K562 (cell line): Measurements from ENCODE around the gene NADK. TPM values are rescaled to one million over a fixed set of nuclear protein-coding genes. Genes with fewer than 3 reads are reported as not detected.
"Not testable (repeated sequence)": the region's sequence is repeated elsewhere in the genome, so short reads cannot be mapped to it uniquely, and the experiment has no call there.

Source experiments
- ATAC-seq: fragments of 200-7000 bp; cut with Tn5 transposase; 3 replicates; pipeline ENCODE4 v1.9.1; 2020; ENCODE audit warnings: moderate library complexity
- BruUV-seq: library from RNA; stranded (reverse); fragments of 400-500 nt; replicated peaks from 2 replicates; lab custom pipeline; 2021; lab: Mats Ljungman, UMichigan
- CTCF ChIA-PET: fragments of 300-600 bp; formaldehyde crosslinking; extraction: SDS; loops from one replicate; lab custom pipeline; 2021; ENCODE audit warnings: low intra/inter-chr PET ratio; lab: Yijun Ruan, JAX
- POLR2A ChIA-PET: fragments of 300-600, 350-650 bp; sonication (Branson Sonifier 250); formaldehyde crosslinking; extraction: SDS; loops from one replicate; lab custom pipeline; 2021; ENCODE audit warnings: antibody characterized with exemption, inconsistent platforms; lab: Yijun Ruan, JAX
- DNase-seq, 4 experiments: peaks; one replicate each; pipeline versions ENCODE4 v3.0.0 to v3.0.0-alpha.2; 2011 to 2018; ENCODE audit warnings: low spot score in 3 of 4, mixed read lengths in 3 of 4; ENCODE audit errors: extremely low read depth in 1 of 4
- FAIRE-seq: peaks from 2 replicates; lab custom pipeline; 2011; peaks lifted over from hg19 to GRCh38; lab: Jason Lieb, UNC
- H2AFZ ChIP-seq: 2 replicates; pipeline ENCODE4 v1.6.0; 2011; ENCODE audit warnings: low read depth, low read length, control low read depth, inconsistent platforms
- H3K27ac ChIP-seq: fragments of 200-600 bp; 3 replicates; pipeline ENCODE4 v1.8.0; 2011; ENCODE audit warnings: low read depth, mild to moderate bottlenecking, control low read depth, inconsistent platforms, low read length, moderate library complexity, mixed read lengths; ENCODE audit errors: extremely low read depth
- H3K27me3 ChIP-seq, 2 experiments: fragments of 300-600 bp in 1 of 2; 2 replicates in 1 of 2; 3 replicates in 1 of 2; pipeline versions ENCODE4 v1.6.0 to v1.8.0; 2011; ENCODE audit warnings: inconsistent platforms in 2 of 2, low read length in 2 of 2, mild to moderate bottlenecking in 1 of 2, mixed read lengths in 1 of 2, moderate library complexity in 1 of 2; ENCODE audit not compliant: control insufficient read depth in 2 of 2, insufficient read depth in 2 of 2
- H3K36me3 ChIP-seq: fragments of 300-600 bp; 3 replicates; pipeline ENCODE4 v1.8.0; 2011; ENCODE audit warnings: mild to moderate bottlenecking, low read length, inconsistent platforms; ENCODE audit not compliant: control insufficient read depth, insufficient read depth
- H3K4me1 ChIP-seq, 2 experiments: fragments of 200-600 bp in 1 of 2; replicated peaks in 1 of 2; 2 replicates in 1 of 2; 3 replicates in 1 of 2; pipeline versions ENCODE4 v1.5.1 to v1.8.0; 2011; ENCODE audit warnings: inconsistent platforms in 2 of 2, low read length in 2 of 2, mild to moderate bottlenecking in 1 of 2, mixed read lengths in 1 of 2, moderate library complexity in 1 of 2; ENCODE audit not compliant: control insufficient read depth in 2 of 2, insufficient read depth in 2 of 2
- H3K4me2 ChIP-seq: 2 replicates; pipeline ENCODE4 v1.6.1; 2011; ENCODE audit warnings: low read length, control low read depth, inconsistent platforms, mixed read lengths; ENCODE audit not compliant: insufficient read depth
- H3K4me3 ChIP-seq: fragments of 200-600 bp; sonication (generic), shearing (Covaris generic); 2 replicates; pipeline ENCODE4 v1.5.1; 2016; ENCODE audit warnings: control low read depth, inconsistent platforms
- H3K79me2 ChIP-seq: fragments of 200-600 bp; 3 replicates; pipeline ENCODE4 v1.8.0; 2011; ENCODE audit warnings: low read length, inconsistent platforms; ENCODE audit not compliant: control insufficient read depth, insufficient read depth
- H3K9ac ChIP-seq, 2 experiments: 2 replicates each; pipeline versions ENCODE4 v1.6.0 to v1.6.1; 2011; ENCODE audit warnings: low read depth in 2 of 2, low read length in 2 of 2, control low read depth in 1 of 2, inconsistent platforms in 1 of 2, mild to moderate bottlenecking in 1 of 2, mixed read lengths in 1 of 2; ENCODE audit not compliant: insufficient read depth in 1 of 2
- H3K9me1 ChIP-seq: one replicate; pipeline ENCODE4 v1.6.0; 2011; ENCODE audit warnings: inconsistent platforms, mild to moderate bottlenecking, low read length, moderate library complexity; ENCODE audit not compliant: control insufficient read depth, insufficient read depth
- H3K9me3 ChIP-seq: replicated peaks from 2 replicates; pipeline ENCODE4 v1.5.1; 2011; ENCODE audit warnings: low read depth, low read length, inconsistent platforms; ENCODE audit not compliant: control insufficient read depth, insufficient read depth
- H4K20me1 ChIP-seq: replicated peaks from 2 replicates; pipeline ENCODE4 v1.6.1; 2011; ENCODE audit warnings: low read length, inconsistent platforms, mixed read lengths; ENCODE audit not compliant: control insufficient read depth, insufficient read depth
- ARID1B ChIP-seq: fragments of 450-650 bp; IDR thresholded peaks from 2 replicates; pipeline ENCODE4 v1.6.1; 2016; ENCODE audit warnings: antibody characterized with exemption, mild to moderate bottlenecking, inconsistent platforms
- MAZ ChIP-seq, 2 experiments: fragments of 450-650 bp in 1 of 2; sonication (generic) in 1 of 2; formaldehyde crosslinking; IDR thresholded peaks in 1 of 2; conservative IDR thresholded peaks in 1 of 2; 2 replicates each; pipeline versions ENCODE4 v1.4.0 to v1.5.0; 2020; ENCODE audit warnings: mild to moderate bottlenecking in 1 of 2, missing genetic modification reagents in 1 of 2
- RAD21 ChIP-seq, 2 experiments: fragments of 250-450 bp in 1 of 2; fragments of 450-650 bp in 1 of 2; sonication (Bioruptor Pico) in 1 of 2; formaldehyde crosslinking in 1 of 2; IDR thresholded peaks in 1 of 2; conservative IDR thresholded peaks in 1 of 2; 2 replicates each; pipeline versions ENCODE4 v1.4.0 to v1.8.0; 2020 to 2022; ENCODE audit warnings: mild to moderate bottlenecking in 2 of 2, moderate library complexity in 1 of 2
- RBFOX2 ChIP-seq: fragments of 200-400 bp; formaldehyde crosslinking; IDR thresholded peaks from 2 replicates; pipeline ENCODE4 v1.6.1; 2017; ENCODE audit warnings: low read depth, mild to moderate bottlenecking, low read length, moderate library complexity
- SIN3B ChIP-seq: fragments of 450-650 bp; IDR thresholded peaks from 2 replicates; pipeline ENCODE4 v1.6.1; 2017; ENCODE audit warnings: low read depth, mild to moderate bottlenecking, moderate library complexity
- TCF7L2 ChIP-seq: fragments of 150-350 bp; IDR thresholded peaks from 2 replicates; pipeline ENCODE4 v1.6.1; 2016; ENCODE audit warnings: low read depth, mild to moderate bottlenecking, low read length, moderate library complexity
- TOE1 ChIP-seq, 2 experiments: fragments of 450-650 bp in 1 of 2; sonication (generic) in 1 of 2; formaldehyde crosslinking in 1 of 2; IDR thresholded peaks; 2 replicates each; pipeline versions ENCODE4 v1.7.1 to v1.8.0; 2016 to 2022; ENCODE audit warnings: borderline replicate concordance in 2 of 2, mild to moderate bottlenecking in 2 of 2, antibody characterized with exemption in 1 of 2, inconsistent platforms in 1 of 2, low read depth in 1 of 2, missing genetic modification reagents in 1 of 2, moderate library complexity in 1 of 2
- WGBS: fragments of 100-300 bp; shearing (Covaris generic); methylation state at CpG from one replicate; pipeline ENCODE4 v1.1.6; 2016; ENCODE audit warnings: low coverage, mixed read lengths; ENCODE audit not compliant: insufficient coverage; ENCODE audit errors: missing lambda C conversion rate; 5-methylcytosine and 5-hydroxymethylcytosine counted together
- in situ Hi-C: fragments of 300-500 bp; cut with MboI; formaldehyde crosslinking; loops from 4 replicates; pipeline ENCODE4 v1.15.0; 2018; ENCODE audit warnings: inconsistent platforms, mixed read lengths
- intact Hi-C: fragments of 100-400 bp; cut with micrococcal nuclease; formaldehyde crosslinking; loops from 2 replicates; pipeline ENCODE4 v1.14.2; 2022
- polyA plus RNA-seq, 8 experiments: library from polyadenylated mRNA; depleted of rRNA in 4 of 8; stranded (reverse) in 5 of 8; unstranded in 3 of 8; fragments of >200 nt; fragmentation: Nextera tagmentation in 2 of 8; fragmentation: Illumina TruSeq in 1 of 8; extraction: Ambion mirVana in 2 of 8; extraction: Trizol in 1 of 8; gene quantifications; 2 replicates each; pipeline versions ENCODE4 v1.2.1 to v1.2.3, GENCODE V29; 2011 to 2014; ENCODE audit warnings: inconsistent platforms in 1 of 8, missing spikeins in 1 of 8
- total RNA-seq, 7 experiments: library from RNA; depleted of rRNA in 6 of 7; stranded (reverse); fragments of >200 nt in 6 of 7; fragmentation: Illumina TruSeq in 2 of 7; extraction: Trizol in 2 of 7; gene quantifications; 2 replicates each; pipeline versions ENCODE4 v1.2.1 to v1.2.3, GENCODE V29; 2011 to 2021; ENCODE audit warnings: low replicate concordance in 1 of 7

NADK gene
- total and polyA plus RNA-seq, 9 of the 15 experiments (the other 6 are each of a cell fraction or from before 2014, with no cell fraction given) = 1.5 to 135 (median 75.1) TPM

DNA sequence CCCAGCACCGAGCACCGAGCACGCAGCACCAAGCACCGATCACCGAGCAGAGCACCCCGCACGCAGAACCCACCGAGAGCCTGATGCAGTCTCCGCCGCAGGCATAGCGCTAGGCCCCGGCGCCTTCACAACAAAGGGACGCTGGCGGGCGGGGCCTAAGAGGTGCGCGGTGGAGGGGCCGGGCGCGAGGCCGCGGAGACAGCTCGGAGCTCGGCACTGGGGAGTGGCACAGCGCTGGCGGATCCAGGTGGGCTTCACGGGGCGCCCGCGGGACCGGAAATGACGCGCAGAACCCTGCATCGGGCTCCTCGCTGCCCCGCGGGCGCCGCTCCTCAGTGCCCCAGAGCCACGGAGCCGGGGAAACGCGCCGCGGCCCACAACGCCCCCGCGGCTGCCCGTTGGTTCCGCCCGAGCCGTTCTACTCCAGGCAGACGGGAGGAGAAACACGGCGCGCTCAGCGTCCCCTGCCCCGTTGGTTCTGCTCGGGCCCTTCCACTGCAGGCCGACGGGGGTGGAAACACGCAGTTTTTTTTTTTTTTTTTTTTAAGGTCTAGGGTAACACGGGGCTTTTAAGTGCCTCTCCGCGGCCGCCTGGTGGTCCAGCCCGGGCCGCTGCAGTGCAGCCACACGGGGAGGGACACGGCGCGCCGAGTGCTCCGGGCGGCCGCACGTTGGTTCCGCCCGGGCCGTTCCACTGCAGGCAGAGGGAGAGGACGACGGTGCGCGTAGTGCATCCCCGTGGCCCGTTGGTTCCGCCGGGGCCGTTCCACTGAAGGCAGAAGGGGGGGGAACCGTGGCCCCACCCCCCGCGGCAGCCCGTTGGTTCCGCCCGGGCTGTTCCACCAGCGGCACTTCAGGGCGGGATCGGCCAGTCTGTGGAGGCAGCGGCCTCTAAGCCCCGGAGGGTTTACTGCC lies 32.4 kb downstream of the NADK start (continued):
- TF ChIP-seq SIN3B = 0 out of 2 replicates have a peak, but pooled peaks have one; percentile 39
- TF ChIP-seq RBFOX2 = peak; percentile 41; the same call in 1 of the 2 replicates
- peak in 1 of 2 experiments; percentile 19; a peak in 1 of 4 replicates for TF ChIP-seq RAD21 (CRISPR knock-in tag; conservative IDR thresholded peaks at IDR 0.05 in 1 of 2, IDR thresholded peaks at IDR 0.05 in 1 of 2)
- peak; percentile 85 for TF ChIP-seq TCF7L2
- TF ChIP-seq MAZ (CRISPR knock-in tag; conservative IDR thresholded peaks at IDR 0.05 in 1 of 2, IDR thresholded peaks at IDR 0.05 in 1 of 2) = peak; percentile 35 to 48; a peak in 1 of 4 replicates
- peak; percentile 89 for TF ChIP-seq TOE1 (IDR thresholded peaks at IDR 0.05; ENCODE audit: borderline replicate concordance)
- not testable (repeated sequence) for TF ChIP-seq TOE1 (CRISPR knock-in tag; IDR thresholded peaks at IDR 0.05; ENCODE audit: borderline replicate concordance, low read depth)
- 0 out of 2 replicates have a peak, but pooled peaks have one; percentile 12 for TF ChIP-seq ARID1B
- TF ChIP-seq, all 486 proteins: peak for 52; not testable (repeated sequence) for 434

DNA sequence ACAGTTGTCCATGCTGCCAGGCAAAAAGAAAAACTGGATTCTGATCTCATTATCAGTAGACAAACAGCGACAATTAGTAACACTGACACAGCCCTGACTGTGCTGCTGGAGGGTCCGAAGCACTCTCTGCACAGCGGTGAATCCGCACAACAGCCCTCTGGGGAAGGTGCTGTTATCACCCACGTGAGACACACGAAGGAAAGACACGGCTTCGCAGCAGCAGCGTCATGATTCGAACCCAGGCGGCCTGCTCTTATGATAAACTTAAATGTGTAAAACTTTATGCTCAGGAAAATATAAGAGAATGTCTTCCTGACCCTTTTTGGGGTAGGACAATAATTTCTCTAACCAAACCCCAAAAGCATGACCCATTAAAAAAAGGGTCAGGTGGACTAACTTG lies 35.7 kb downstream of the NADK start:
- BruUV-seq, H3K4me1 ChIP-seq, CTCF ChIA-PET, H3K27me3 ChIP-seq, ATAC-seq, H3K79me2 ChIP-seq, H3K9me1 ChIP-seq, H3K27ac ChIP-seq, FAIRE-seq, intact Hi-C loops, H3K9me3 ChIP-seq, H3K4me3 ChIP-seq, DNase-seq, H4K20me1 ChIP-seq, H2AFZ ChIP-seq, H3K9ac ChIP-seq, H3K36me3 ChIP-seq, POLR2A ChIA-PET, H3K4me2 ChIP-seq: not testable (repeated sequence)
- 86% methylated on average over 11 of the region's 11 CpGs for WGBS
- in situ Hi-C loops = loop anchor here (5.0 kb wide), 1 partner anchor 55 kb away; no protein-coding TSS in a partner anchor
